ENCODE results near the gene GALK2.

The GALK2 gene

GRCh38 chr15:49282366-49282765 is 112.3 kb downstream of the GALK2 start:
- no peak for DNase-seq (ENCODE audit: low spot score)

- no peak for DNase-seq (ENCODE audit: low spot score)
These were observed 116.8 kb downstream of the GALK2 start for GRCh38 chr15:49286649-49287404.

GRCh38 chr15:49287481-49287880 is 117.4 kb downstream of the GALK2 start:
- DNase-seq (ENCODE audit: low spot score), result no peak

- DNase-seq (ENCODE audit: low spot score), result no peak
These were observed 118.3 kb downstream of the GALK2 start for GRCh38 chr15:49288391-49288790.

GRCh38 chr15:49290191-49290590 is 120.1 kb downstream of the GALK2 start:
- DNase-seq (ENCODE audit: low spot score), result no peak

- DNase-seq (ENCODE audit: low spot score), result no peak
These were observed 123.9 kb downstream of the GALK2 start for GRCh38 chr15:49293941-49294340.

GRCh38 chr15:49296258-49296657 is 126.2 kb downstream of the GALK2 start:
- no peak for DNase-seq (ENCODE audit: low spot score)

DNA sequence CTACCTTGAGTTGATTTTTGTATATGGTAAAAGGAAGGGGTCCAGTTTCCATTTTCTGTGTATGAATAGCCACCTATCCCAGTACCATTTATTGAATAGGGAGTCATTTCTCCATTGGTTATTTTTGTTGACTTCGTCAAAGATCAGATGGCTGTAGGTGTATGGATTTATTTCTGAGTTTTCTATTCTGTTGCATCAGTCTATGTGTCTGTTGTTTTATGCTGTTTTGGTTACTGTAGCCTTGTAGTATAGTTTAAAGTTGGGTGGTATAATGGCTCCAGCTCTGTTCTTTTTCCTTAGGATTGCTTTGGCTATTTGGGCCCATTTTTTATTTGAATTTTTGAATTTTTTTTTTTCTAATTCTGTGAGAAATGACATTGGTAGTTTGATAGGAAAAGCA is 127.5 kb downstream of the GALK2 start:
- DNase-seq (ENCODE audit: low spot score), result no peak

GRCh38 chr15:49300856-49301255 is 130.8 kb downstream of the GALK2 start:
- no peak for DNase-seq (ENCODE audit: low spot score)

- no peak for DNase-seq (ENCODE audit: low spot score)
These were observed 131.5 kb downstream of the GALK2 start for GRCh38 chr15:49301562-49301961.

DNA sequence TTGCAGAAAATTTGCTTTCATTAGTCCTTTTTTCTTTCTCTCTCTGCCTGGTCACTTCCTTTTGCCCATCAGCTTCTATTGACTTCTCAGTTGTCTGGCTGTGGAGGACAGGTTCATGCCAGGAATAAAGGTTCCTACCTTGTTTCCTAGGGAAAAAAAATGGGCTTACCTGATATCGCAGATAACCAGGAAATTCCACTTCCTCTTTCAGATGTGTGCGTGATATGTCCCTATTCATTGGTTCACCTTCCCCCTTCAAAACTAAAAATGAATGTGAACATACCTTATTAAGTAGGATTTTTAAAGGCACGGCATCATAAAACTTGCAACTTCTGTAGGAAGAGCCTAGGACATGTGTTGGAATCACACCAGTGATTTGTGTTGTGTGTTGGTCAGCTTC is 133.0 kb downstream of the GALK2 start:
- no peak for DNase-seq (ENCODE audit: low spot score)

DNA sequence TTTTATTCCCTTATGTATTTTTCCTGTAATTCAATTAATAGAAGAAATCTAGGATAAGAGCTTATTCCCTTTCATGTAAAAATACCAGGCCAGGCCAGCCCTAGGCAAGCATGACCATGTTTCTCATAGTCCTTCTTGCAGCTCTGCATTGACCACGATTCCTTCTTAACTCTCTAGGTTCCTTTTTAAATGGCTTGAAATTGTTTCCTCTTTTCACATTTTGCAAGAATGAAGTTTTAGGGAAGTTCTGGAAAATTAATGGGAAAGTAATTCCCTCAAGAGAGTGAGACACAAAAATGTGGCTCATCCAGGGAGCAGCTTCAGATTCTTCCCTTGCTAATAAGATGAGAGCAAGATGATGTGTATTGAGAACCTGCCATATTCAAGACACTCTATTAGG is 136.5 kb downstream of the GALK2 start:
- no peak for DNase-seq (ENCODE audit: low spot score)

DNA sequence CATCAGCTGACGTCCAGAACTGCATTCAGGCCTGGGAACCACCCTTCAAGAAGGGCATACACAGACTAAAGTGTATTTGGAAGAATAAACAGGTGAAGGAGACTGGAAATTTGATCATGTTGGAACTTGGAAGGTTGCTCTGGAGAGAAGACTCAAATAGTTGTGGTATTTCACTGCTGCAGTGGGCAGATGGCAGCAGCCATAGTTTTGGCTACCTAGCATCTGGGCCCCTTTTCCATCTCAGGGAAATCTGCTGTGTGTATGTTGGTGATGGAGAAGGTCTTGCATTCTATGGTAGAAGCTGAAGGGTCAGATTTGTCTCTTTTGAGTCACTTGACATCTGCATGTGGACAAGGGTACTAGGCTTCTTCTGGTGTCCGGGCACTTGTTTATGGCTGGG is 138.6 kb downstream of the GALK2 start:
- DNase-seq (ENCODE audit: low spot score), result no peak

GRCh38 chr15:49309889-49310288 is 139.8 kb downstream of the GALK2 start:
- no peak for DNase-seq (ENCODE audit: low spot score)

GRCh38 chr15:49313650-49314049 is 143.6 kb downstream of the GALK2 start:
- no peak for DNase-seq (ENCODE audit: low spot score)

DNA sequence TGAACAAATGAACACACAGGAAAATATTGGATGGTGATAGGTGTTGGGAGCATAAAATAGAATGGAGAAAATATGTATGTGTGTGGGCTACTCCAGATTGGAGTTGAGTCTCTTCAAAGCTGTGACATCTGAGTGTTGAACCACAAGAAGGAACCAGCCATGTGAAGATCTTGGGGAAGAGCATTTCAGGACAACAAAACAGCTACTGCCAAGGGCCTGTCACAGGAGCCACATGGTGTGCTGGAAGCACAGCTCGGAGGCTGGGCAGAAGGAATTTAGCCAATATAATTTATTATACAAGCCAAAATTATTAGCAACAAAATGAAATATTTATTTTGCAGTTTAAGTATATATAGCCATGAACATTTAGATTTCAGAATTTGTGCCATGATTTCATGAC is 144.7 kb downstream of the GALK2 start:
- DNase-seq (ENCODE audit: low spot score), result no peak

- no peak for DNase-seq (ENCODE audit: low spot score)
These were observed 145.4 kb downstream of the GALK2 start for GRCh38 chr15:49315391-49315823.

- no peak for DNase-seq (ENCODE audit: low spot score)
These were observed 150.3 kb downstream of the GALK2 start for GRCh38 chr15:49320351-49320750.

- no peak for DNase-seq (ENCODE audit: low spot score)
These were observed 153.2 kb downstream of the GALK2 start for GRCh38 chr15:49323207-49323606.

GRCh38 chr15:49327927-49328326 is 157.9 kb downstream of the GALK2 start:
- no peak for DNase-seq (ENCODE audit: low spot score)

- DNase-seq (ENCODE audit: low spot score), result no peak
These were observed 158.9 kb downstream of the GALK2 start for GRCh38 chr15:49328941-49329340.

- no peak for DNase-seq (ENCODE audit: low spot score)
These were observed 160.1 kb downstream of the GALK2 start for GRCh38 chr15:49330166-49330565.

DNA sequence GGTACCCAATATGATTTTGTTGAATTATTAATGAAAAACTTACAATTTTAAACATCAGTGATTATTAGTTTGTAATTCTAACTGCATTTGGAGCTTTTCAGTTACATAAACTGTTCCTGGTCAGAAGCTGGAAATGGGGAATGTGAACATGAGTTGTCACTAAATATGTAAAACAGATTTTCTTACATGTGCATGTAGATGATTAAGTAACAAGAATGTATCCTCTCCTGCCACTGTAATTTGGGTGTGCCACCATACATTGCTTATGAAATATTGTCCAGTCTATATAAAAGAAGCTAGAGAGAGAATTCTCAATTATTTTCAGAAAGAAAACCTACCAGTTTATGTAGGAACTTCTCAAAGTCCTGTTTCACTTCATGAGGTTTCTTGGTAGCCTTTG is 161.4 kb downstream of the GALK2 start:
- no peak for DNase-seq (ENCODE audit: low spot score)

GRCh38 chr15:49331951-49332350 is 161.9 kb downstream of the GALK2 start:
- no peak for DNase-seq (ENCODE audit: low spot score)
